ENCODE data around the gene AGPAT3. TPM values are rescaled to one million over a fixed set of nuclear protein-coding genes. Genes with fewer than 3 reads are reported as not detected.

The AGPAT3 gene
- total RNA-seq, 2 donors from 2014 or later, result 21.2 to 109 TPM

- ATAC-seq, result no peak
- Mint-ChIP-seq H3K9me3 (no peaks in the 10 kb centered on the region), H3K36me3 (no peaks in the 10 kb centered on the region), H3K27ac (peak overlapping the region in 1 of 2 donors; percentile 50)
- DNase-seq (ENCODE audit: low spot score in 2 of 2), result no peak
Observed at GRCh38 chr21:43971201-43971991, 106.4 kb downstream of the AGPAT3 start.

- ATAC-seq (no peak), DNase-seq (ENCODE audit: low spot score in 2 of 2) (no peak)
- H3K36me3 Mint-ChIP-seq, result no peaks in the 10 kb centered on the region
- H3K9me3 Mint-ChIP-seq, result no peaks in the 10 kb centered on the region
- peak overlapping the region in 1 of 2 donors; percentile 50 for H3K27ac Mint-ChIP-seq
Observed at GRCh38 chr21:43971992-43972255, 106.9 kb downstream of the AGPAT3 start.

GRCh38 chr21:43972850-43973633, 108.0 kb downstream of the AGPAT3 start:
- Mint-ChIP-seq H3K27ac (peak overlapping the region in 1 of 2 donors; percentile 84), H3K9me3 (no peaks in the 10 kb centered on the region), H3K36me3 (no peaks in the 10 kb centered on the region)
- no peak for ATAC-seq
- no peak for DNase-seq (ENCODE audit: low spot score in 2 of 2)

- Mint-ChIP-seq H3K27ac (peak overlapping the region in 1 of 2 donors; percentile 44), H3K9me3 (no peaks in the 10 kb centered on the region), H3K36me3 (no peaks in the 10 kb centered on the region)
- DNase-seq (ENCODE audit: low spot score in 2 of 2) (no peak), ATAC-seq (no peak)
Observed at GRCh38 chr21:43973634-43973955, 108.6 kb downstream of the AGPAT3 start.

GRCh38 chr21:43974791-43975468, 109.9 kb downstream of the AGPAT3 start:
- DNase-seq (ENCODE audit: low spot score in 2 of 2) (no peak), ATAC-seq (peak in 1 of 2 donors; percentile 19)
- Mint-ChIP-seq H3K27ac (peak overlapping the region; percentile 46 to 81), H3K36me3 (no peaks in the 10 kb centered on the region), H3K9me3 (no peaks in the 10 kb centered on the region)

- peak overlapping the region; percentile 46 to 81 for H3K27ac Mint-ChIP-seq
- DNase-seq (ENCODE audit: low spot score in 2 of 2) (peak; percentile 72 to 89), ATAC-seq (peak; percentile 87 to 94)
- H3K9me3 Mint-ChIP-seq, result no peaks in the 10 kb centered on the region
- no peaks in the 10 kb centered on the region for H3K36me3 Mint-ChIP-seq
Observed at GRCh38 chr21:43975469-43976098, 110.6 kb downstream of the AGPAT3 start.

- Mint-ChIP-seq H3K36me3 (no peaks in the 10 kb centered on the region), H3K27ac (no peak overlapping the region), H3K9me3 (no peaks in the 10 kb centered on the region)
- DNase-seq (ENCODE audit: low spot score in 2 of 2) (no peak), ATAC-seq (no peak)
Observed at GRCh38 chr21:43976661-43977060, 111.6 kb downstream of the AGPAT3 start.

- no peaks in the 10 kb centered on the region for H3K36me3 Mint-ChIP-seq
- no peak for DNase-seq (ENCODE audit: low spot score in 2 of 2)
- H3K27ac Mint-ChIP-seq, result peak overlapping the region in 1 of 2 donors; percentile 68
- ATAC-seq, result no peak
- no peaks in the 10 kb centered on the region for H3K9me3 Mint-ChIP-seq
Observed at GRCh38 chr21:43978060-43978459, 113.0 kb downstream of the AGPAT3 start.

GRCh38 chr21:43979654-43980053, 114.6 kb downstream of the AGPAT3 start:
- peak overlapping the region in 1 of 2 donors; percentile 81 for H3K27ac Mint-ChIP-seq
- ATAC-seq, result no peak
- no peaks in the 10 kb centered on the region for H3K36me3 Mint-ChIP-seq

GRCh38 chr21:43981151-43981870, 116.3 kb downstream of the AGPAT3 start:
- Mint-ChIP-seq H3K9me3 (no peaks in the 10 kb centered on the region), H3K27ac (peak overlapping the region; percentile 14 to 63), H3K36me3 (no peaks in the 10 kb centered on the region)
- DNase-seq (ENCODE audit: low spot score in 2 of 2), result no peak
- no peak for ATAC-seq

More at GRCh38 chr21:43979654-43980053, 114.6 kb downstream of the AGPAT3 start:
- no peak for DNase-seq (ENCODE audit: low spot score in 2 of 2)
- no peaks in the 10 kb centered on the region for H3K9me3 Mint-ChIP-seq

GRCh38 chr21:43981871-43982210, 116.8 kb downstream of the AGPAT3 start:
- Mint-ChIP-seq H3K9me3 (no peaks in the 10 kb centered on the region), H3K27ac (peak overlapping the region; percentile 14 to 63), H3K36me3 (no peaks in the 10 kb centered on the region)
- DNase-seq (ENCODE audit: low spot score in 2 of 2) (no peak), ATAC-seq (no peak)

- no peak for ATAC-seq
- Mint-ChIP-seq H3K27ac (peak overlapping the region in 1 of 2 donors; percentile 60), H3K9me3 (no peaks in the 10 kb centered on the region), H3K36me3 (no peaks in the 10 kb centered on the region)
- no peak for DNase-seq (ENCODE audit: low spot score in 2 of 2)
Observed at GRCh38 chr21:43982489-43983078, 117.6 kb downstream of the AGPAT3 start.

GRCh38 chr21:43983390-43983789, 118.4 kb downstream of the AGPAT3 start:
- ATAC-seq, result no peak
- Mint-ChIP-seq H3K9me3 (no peaks in the 10 kb centered on the region), H3K36me3 (no peaks in the 10 kb centered on the region), H3K27ac (peak overlapping the region; percentile 26 to 60)
- DNase-seq (ENCODE audit: low spot score in 2 of 2), result no peak

- Mint-ChIP-seq H3K9me3 (no peaks in the 10 kb centered on the region), H3K27ac (peak overlapping the region; percentile 49 to 77), H3K36me3 (no peaks in the 10 kb centered on the region)
- DNase-seq (ENCODE audit: low spot score in 2 of 2) (no peak), ATAC-seq (no peak)
Observed at GRCh38 chr21:43983860-43984420, 118.9 kb downstream of the AGPAT3 start.

GRCh38 chr21:43984905-43985689, 120.1 kb downstream of the AGPAT3 start:
- DNase-seq (ENCODE audit: low spot score in 2 of 2), result no peak
- Mint-ChIP-seq H3K27ac (peak overlapping the region in 1 of 2 donors; percentile 75), H3K36me3 (no peaks in the 10 kb centered on the region), H3K9me3 (no peaks in the 10 kb centered on the region)
- ATAC-seq, result peak; percentile 46 to 54
